ENCODE data around the gene CEBPA. TPM values are rescaled to one million over a fixed set of nuclear protein-coding genes. Genes with fewer than 3 reads are reported as not detected.

CEBPA gene
- total RNA-seq, 4 donors from 2014 or later: 12.9 to 31.0 (median 17.4) TPM

DNA sequence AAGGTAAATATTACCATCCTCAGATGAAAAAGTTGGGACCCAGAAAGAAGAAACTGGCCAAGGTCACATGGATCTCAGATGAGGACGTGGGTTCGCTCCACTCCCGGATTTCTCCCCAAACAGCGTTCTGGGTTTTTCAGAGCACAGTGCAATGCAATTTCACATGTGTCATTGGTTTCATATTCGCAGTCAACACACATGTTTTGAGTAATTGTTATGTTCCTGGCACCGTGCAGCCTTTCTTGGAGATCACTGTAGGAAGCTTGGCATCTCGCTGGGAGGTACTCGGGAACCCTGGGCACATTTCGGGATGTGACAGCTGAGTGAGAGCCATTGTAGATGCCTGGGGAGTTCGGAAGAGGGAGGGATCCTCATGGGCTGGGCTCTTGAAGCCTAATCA lies 45.0 kb upstream of the CEBPA start:
- no peak for DNase-seq
- Histone ChIP-seq H3K27me3 (no peaks in the 10 kb centered on the region), H3K27ac (no peak overlapping the region), H3K9me3 (no peaks in the 10 kb centered on the region), H3K36me3 (no peaks in the 10 kb centered on the region), H3K4me1 (peaks cover 0 to 11% of the 10 kb centered on the region in 2 donors), H3K4me3 (replicated peaks in 1 of 3) (no peak overlapping the region)
- 92% methylated on average over 10 of the region's 10 CpGs for WGBS, 2 donors
- intact Hi-C loops (cut with DNase I): no loop called here
- TF ChIP-seq POLR2A (IDR thresholded peaks at IDR 0.05): no peak
- TF ChIP-seq, protein P1, sequence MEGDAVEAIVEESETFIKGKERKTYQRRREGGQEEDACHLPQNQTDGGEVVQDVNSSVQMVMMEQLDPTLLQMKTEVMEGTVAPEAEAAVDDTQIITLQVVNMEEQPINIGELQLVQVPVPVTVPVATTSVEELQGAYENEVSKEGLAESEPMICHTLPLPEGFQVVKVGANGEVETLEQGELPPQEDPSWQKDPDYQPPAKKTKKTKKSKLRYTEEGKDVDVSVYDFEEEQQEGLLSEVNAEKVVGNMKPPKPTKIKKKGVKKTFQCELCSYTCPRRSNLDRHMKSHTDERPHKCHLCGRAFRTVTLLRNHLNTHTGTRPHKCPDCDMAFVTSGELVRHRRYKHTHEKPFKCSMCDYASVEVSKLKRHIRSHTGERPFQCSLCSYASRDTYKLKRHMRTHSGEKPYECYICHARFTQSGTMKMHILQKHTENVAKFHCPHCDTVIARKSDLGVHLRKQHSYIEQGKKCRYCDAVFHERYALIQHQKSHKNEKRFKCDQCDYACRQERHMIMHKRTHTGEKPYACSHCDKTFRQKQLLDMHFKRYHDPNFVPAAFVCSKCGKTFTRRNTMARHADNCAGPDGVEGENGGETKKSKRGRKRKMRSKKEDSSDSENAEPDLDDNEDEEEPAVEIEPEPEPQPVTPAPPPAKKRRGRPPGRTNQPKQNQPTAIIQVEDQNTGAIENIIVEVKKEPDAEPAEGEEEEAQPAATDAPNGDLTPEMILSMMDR (IDR thresholded peaks at IDR 0.05): no peak

- Histone ChIP-seq H3K36me3 (no peaks in the 10 kb centered on the region), H3K4me1 (peaks cover 0 to 11% of the 10 kb centered on the region in 2 donors), H3K9me3 (no peaks in the 10 kb centered on the region), H3K27me3 (no peaks in the 10 kb centered on the region), H3K4me3 (replicated peaks in 1 of 3) (no peak overlapping the region), H3K27ac (no peak overlapping the region)
- no peak for DNase-seq
- TF ChIP-seq POLR2A (IDR thresholded peaks at IDR 0.05): no peak
- intact Hi-C loops (cut with DNase I): no loop called here
Measured at GRCh38 chr19:33346665-33347064, 44.3 kb upstream of the CEBPA start.

- no peaks in the 10 kb centered on the region for H3K36me3 ChIP-seq
- no peak overlapping the region for H3K27ac ChIP-seq
- H3K4me3 ChIP-seq (replicated peaks in 1 of 3): no peak overlapping the region
- no peaks in the 10 kb centered on the region for H3K9me3 ChIP-seq
- 95 to 97% methylated on average over 6 of the region's 6 CpGs for WGBS, 2 donors
- H3K27me3 ChIP-seq: no peaks in the 10 kb centered on the region
- TF ChIP-seq POLR2A (IDR thresholded peaks at IDR 0.05): no peak
- TF ChIP-seq, protein P1 (IDR thresholded peaks at IDR 0.05): no peak
- intact Hi-C loops (cut with DNase I): no loop called here
- no peak for DNase-seq
- H3K4me1 ChIP-seq: peaks cover 0 to 11% of the 10 kb centered on the region in 2 donors
Measured at GRCh38 chr19:33345163-33345562, 42.8 kb upstream of the CEBPA start.

DNA sequence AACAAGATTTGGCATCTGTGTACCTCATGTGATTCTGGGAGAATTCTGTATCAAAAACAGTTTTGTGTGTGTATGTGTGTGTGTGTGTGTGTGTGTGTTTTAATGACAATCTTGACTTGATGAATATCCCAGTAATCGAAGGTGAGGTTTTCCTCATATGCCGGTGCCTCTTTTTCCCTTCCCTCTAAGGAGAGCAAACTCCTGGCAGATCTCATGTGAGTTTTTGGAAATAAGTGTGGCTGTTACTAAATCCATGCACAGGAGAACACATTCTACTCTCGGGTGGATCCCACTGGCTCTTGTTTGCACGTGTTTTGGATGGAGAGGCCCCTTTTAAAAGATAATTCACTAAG lies 42.2 kb upstream of the CEBPA start:
- H3K4me3 ChIP-seq (replicated peaks in 1 of 3): no peak overlapping the region
- no peak overlapping the region for H3K27ac ChIP-seq
- intact Hi-C loops (cut with DNase I): no loop called here
- H3K9me3 ChIP-seq: no peaks in the 10 kb centered on the region
- WGBS, 2 donors: 58 to 78% methylated on average over 4 of the region's 4 CpGs
- peaks cover 0 to 11% of the 10 kb centered on the region in 2 donors for H3K4me1 ChIP-seq
- no peaks in the 10 kb centered on the region for H3K36me3 ChIP-seq
- TF ChIP-seq POLR2A (IDR thresholded peaks at IDR 0.05): no peak
- TF ChIP-seq, protein P1 (IDR thresholded peaks at IDR 0.05): no peak
- DNase-seq: no peak
- H3K27me3 ChIP-seq: no peaks in the 10 kb centered on the region

GRCh38 chr19:33343859-33344572 lies 41.7 kb upstream of the CEBPA start:
- TF ChIP-seq, protein P1 (IDR thresholded peaks at IDR 0.05): no peak
- no peak for TF ChIP-seq POLR2A (IDR thresholded peaks at IDR 0.05)
- Histone ChIP-seq H3K4me1 (peaks cover 0 to 11% of the 10 kb centered on the region in 2 donors), H3K4me3 (replicated peaks in 1 of 3) (no peak overlapping the region), H3K27me3 (no peaks in the 10 kb centered on the region), H3K36me3 (no peaks in the 10 kb centered on the region), H3K27ac (no peak overlapping the region), H3K9me3 (no peaks in the 10 kb centered on the region)
- intact Hi-C loops (cut with DNase I): no loop called here
- 32 to 38% methylated on average over 12 of the region's 12 CpGs for WGBS, 2 donors
- DNase-seq: no peak
